Tibial nerve (tissue), 4 donors: ENCODE results near the gene FCER1G.
A peak's percentile ranks its signal among the peaks of the same experiment; 100 is the strongest.

Experiments
- EP300 ChIP-seq, 2 donors: sonication (generic); formaldehyde crosslinking; IDR thresholded peaks; one replicate each; pipeline ENCODE4 v1.6.1; 2017; ENCODE audit warnings: antibody characterized with exemption in 2 of 2, mild to moderate bottlenecking in 1 of 2
- POLR2A ChIP-seq, 2 donors: fragments of 450-650 bp; IDR thresholded peaks; one replicate each; pipeline ENCODE4 v1.6.1; 2017; ENCODE audit warnings: antibody characterized with exemption in 2 of 2, mild to moderate bottlenecking in 2 of 2, moderate library complexity in 2 of 2
- TF ChIP-seq, protein P1 (sequence below), 5 experiments: fragments of 200-600 bp in 3 of 5; fragments of 450-650 bp in 2 of 5; sonication (generic) in 3 of 5; IDR thresholded peaks; one replicate each; pipeline ENCODE4 v1.5.1; 2016 to 2019; ENCODE audit warnings: antibody characterized with exemption in 5 of 5, mild to moderate bottlenecking in 3 of 5, moderate library complexity in 2 of 5

DNA sequence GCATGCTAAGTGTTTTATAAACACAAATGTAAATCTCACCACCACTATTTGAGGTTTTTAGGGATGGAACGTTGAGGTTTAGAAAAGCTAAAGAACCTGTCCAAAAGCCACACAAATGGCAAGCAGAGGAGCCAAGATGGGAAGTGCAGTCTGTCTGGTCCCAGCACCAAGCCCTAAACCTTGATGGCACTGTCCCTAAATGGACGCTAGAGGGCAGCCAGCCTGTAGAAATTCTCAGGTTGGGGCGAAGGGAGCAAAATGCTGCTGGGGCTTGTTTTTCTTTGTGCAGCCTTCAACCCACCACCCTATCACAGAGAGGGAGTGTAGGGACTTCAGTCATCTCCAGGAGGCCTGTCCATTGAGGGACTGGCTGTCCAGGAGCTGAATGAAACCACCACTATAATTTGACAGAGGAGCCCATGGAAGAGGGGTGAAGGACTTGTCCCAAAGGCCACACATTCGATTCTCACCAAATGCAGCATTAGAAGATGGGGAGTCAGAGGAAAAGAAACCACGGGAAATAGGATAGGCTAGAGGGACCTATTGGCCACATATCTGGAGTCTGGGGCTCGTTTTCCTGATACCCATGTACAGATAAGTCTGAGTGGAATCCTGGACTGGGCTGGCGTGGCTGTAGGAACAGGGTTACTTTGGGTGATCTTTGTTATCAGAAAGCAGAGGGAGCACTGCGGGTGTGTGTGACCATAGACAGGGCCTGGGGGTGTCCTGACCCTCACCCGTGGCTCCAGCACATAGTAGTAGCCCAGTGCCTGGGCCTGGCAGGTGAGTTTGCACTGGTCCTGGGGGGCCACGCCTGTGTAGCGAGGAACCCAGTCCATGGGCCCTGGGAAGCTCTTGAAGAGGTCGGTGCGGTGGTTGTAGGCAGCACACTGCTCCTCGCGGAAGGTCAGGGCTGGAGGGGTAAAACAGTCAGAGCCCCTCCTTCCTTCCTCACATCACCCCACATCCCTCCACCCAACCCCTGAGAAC lies 22.3 kb upstream of the FCER1G start:
- TF ChIP-seq POLR2A (IDR thresholded peaks at IDR 0.05) (no peak), EP300 (IDR thresholded peaks at IDR 0.05) (peak in 1 of 2 donors; percentile 33)
- TF ChIP-seq, protein P1, sequence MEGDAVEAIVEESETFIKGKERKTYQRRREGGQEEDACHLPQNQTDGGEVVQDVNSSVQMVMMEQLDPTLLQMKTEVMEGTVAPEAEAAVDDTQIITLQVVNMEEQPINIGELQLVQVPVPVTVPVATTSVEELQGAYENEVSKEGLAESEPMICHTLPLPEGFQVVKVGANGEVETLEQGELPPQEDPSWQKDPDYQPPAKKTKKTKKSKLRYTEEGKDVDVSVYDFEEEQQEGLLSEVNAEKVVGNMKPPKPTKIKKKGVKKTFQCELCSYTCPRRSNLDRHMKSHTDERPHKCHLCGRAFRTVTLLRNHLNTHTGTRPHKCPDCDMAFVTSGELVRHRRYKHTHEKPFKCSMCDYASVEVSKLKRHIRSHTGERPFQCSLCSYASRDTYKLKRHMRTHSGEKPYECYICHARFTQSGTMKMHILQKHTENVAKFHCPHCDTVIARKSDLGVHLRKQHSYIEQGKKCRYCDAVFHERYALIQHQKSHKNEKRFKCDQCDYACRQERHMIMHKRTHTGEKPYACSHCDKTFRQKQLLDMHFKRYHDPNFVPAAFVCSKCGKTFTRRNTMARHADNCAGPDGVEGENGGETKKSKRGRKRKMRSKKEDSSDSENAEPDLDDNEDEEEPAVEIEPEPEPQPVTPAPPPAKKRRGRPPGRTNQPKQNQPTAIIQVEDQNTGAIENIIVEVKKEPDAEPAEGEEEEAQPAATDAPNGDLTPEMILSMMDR (IDR thresholded peaks at IDR 0.05) = peak; percentile 78 to 90 (median 84)
